Mesothelial cell of epicardium (in vitro differentiated cells): ENCODE data around the gene PMS1. TPM values are rescaled to one million over a fixed set of nuclear protein-coding genes. Genes with fewer than 3 reads are reported as not detected.
"Not testable (repeated sequence)": the region's sequence is repeated elsewhere in the genome, so short reads cannot be mapped to it uniquely, and the experiment has no call there.

Experiments used
- DNase-seq, 2 experiments: peaks; one replicate each; pipeline ENCODE4 v3.0.0; 2021; ENCODE audit warnings: low spot score in 2 of 2; ENCODE audit not compliant: unreplicated experiment in 2 of 2
- H3K27ac Mint-ChIP-seq: 2 replicates; pipeline ENCODE4 v1.8.0; 2021; ENCODE audit warnings: mixed read lengths
- H3K27me3 Mint-ChIP-seq: 2 replicates; pipeline ENCODE4 v1.8.0; 2021; ENCODE audit warnings: low read depth, mixed read lengths
- H3K36me3 Mint-ChIP-seq: 2 replicates; pipeline ENCODE4 v1.8.0; 2021; ENCODE audit warnings: mixed read lengths
- H3K4me1 Mint-ChIP-seq: 2 replicates; pipeline ENCODE4 v1.8.0; 2021; ENCODE audit warnings: mixed read lengths
- H3K4me3 Mint-ChIP-seq: 2 replicates; pipeline ENCODE4 v1.8.0; 2021; ENCODE audit warnings: mild to moderate bottlenecking, moderate library complexity, mixed read lengths
- H3K9me3 Mint-ChIP-seq: 2 replicates; pipeline ENCODE4 v1.8.0; 2021; ENCODE audit warnings: mixed read lengths
- CTCF ChIP-seq: fragments of 200-600 bp; sonication (generic); IDR thresholded peaks from one replicate; pipeline ENCODE4 v1.5.0; 2021; ENCODE audit warnings: antibody characterized with exemption; ENCODE audit not compliant: unreplicated experiment
- total RNA-seq: library from RNA; stranded (reverse); gene quantifications from 3 replicates; pipeline ENCODE4 v1.2.1, GENCODE V29; 2021

The PMS1 gene
- total RNA-seq, 1 donor from 2014 or later, result 50.3 TPM

- Mint-ChIP-seq H3K27ac (no peak overlapping the region), H3K9me3 (no peaks in the 10 kb centered on the region), H3K27me3 (no peaks in the 10 kb centered on the region), H3K36me3 (peaks cover 20% of the 10 kb centered on the region), H3K4me3 (no peak overlapping the region), H3K4me1 (peaks cover 5% of the 10 kb centered on the region)
- TF ChIP-seq CTCF, result no peak
- DNase-seq, result no peak
These were observed 96.2 kb downstream of the PMS1 start for GRCh38 chr2:189880429-189880828.

GRCh38 chr2:189880832-189881492 is 96.7 kb downstream of the PMS1 start:
- no peaks in the 10 kb centered on the region for H3K9me3 Mint-ChIP-seq
- no peaks in the 10 kb centered on the region for H3K27me3 Mint-ChIP-seq
- H3K4me1 Mint-ChIP-seq, result peaks cover 5% of the 10 kb centered on the region
- no peak overlapping the region for H3K4me3 Mint-ChIP-seq
- peaks cover 19% of the 10 kb centered on the region for H3K36me3 Mint-ChIP-seq
- no peak overlapping the region for H3K27ac Mint-ChIP-seq
- TF ChIP-seq CTCF, result no peak
- DNase-seq, result no peak

GRCh38 chr2:189885368-189885767 is 101.1 kb downstream of the PMS1 start:
- H3K27ac Mint-ChIP-seq, result no peak overlapping the region
- peaks cover 3% of the 10 kb centered on the region for H3K4me1 Mint-ChIP-seq
- no peak for TF ChIP-seq CTCF

GRCh38 chr2:189892546-189893294 is 108.5 kb downstream of the PMS1 start:
- H3K9me3 Mint-ChIP-seq, result peaks cover 12% of the 10 kb centered on the region
- not testable (repeated sequence) for H3K27me3 Mint-ChIP-seq, H3K4me3 Mint-ChIP-seq, DNase-seq, H3K36me3 Mint-ChIP-seq, H3K4me1 Mint-ChIP-seq, H3K27ac Mint-ChIP-seq

More at GRCh38 chr2:189885368-189885767, 101.1 kb downstream of the PMS1 start:
- H3K27me3 Mint-ChIP-seq, result no peaks in the 10 kb centered on the region
- peaks cover 3% of the 10 kb centered on the region for H3K36me3 Mint-ChIP-seq
- H3K4me3 Mint-ChIP-seq, result no peak overlapping the region
- no peak for DNase-seq
- peaks cover 12% of the 10 kb centered on the region for H3K9me3 Mint-ChIP-seq

- no peak for DNase-seq
- Mint-ChIP-seq H3K27me3 (peaks cover 12% of the 10 kb centered on the region), H3K9me3 (peaks cover 3% of the 10 kb centered on the region), H3K4me3 (no peak overlapping the region), H3K27ac (no peak overlapping the region), H3K4me1 (no peaks in the 10 kb centered on the region), H3K36me3 (no peaks in the 10 kb centered on the region)
- no peak for TF ChIP-seq CTCF
These were observed 112.6 kb downstream of the PMS1 start for GRCh38 chr2:189896809-189897208.

GRCh38 chr2:189899101-189899500 is 114.9 kb downstream of the PMS1 start:
- TF ChIP-seq CTCF, result no peak
- Mint-ChIP-seq H3K4me1 (no peaks in the 10 kb centered on the region), H3K36me3 (no peaks in the 10 kb centered on the region), H3K4me3 (no peak overlapping the region), H3K27me3 (peaks cover 12% of the 10 kb centered on the region), H3K27ac (no peak overlapping the region), H3K9me3 (no peaks in the 10 kb centered on the region)
- DNase-seq, result no peak
